Loucy (cell line): ENCODE data around the gene NOTCH1.

ENCODE experiments used
- H2AFZ ChIP-seq: fragments of 200-600 bp; sonication (generic); 2 replicates; pipeline ENCODE4 v1.6.0; 2016; ENCODE audit warnings: antibody characterized with exemption, mild to moderate bottlenecking, low read length, moderate library complexity
- H3F3A ChIP-seq: fragments of 200-600 bp; 2 replicates; pipeline ENCODE4 v1.6.0; 2016; ENCODE audit warnings: antibody characterized with exemption, low read depth, mild to moderate bottlenecking
- H3K27me3 ChIP-seq: fragments of 200-600 bp; sonication (generic); 2 replicates; pipeline ENCODE4 v1.6.1; 2014; ENCODE audit warnings: low read length, mild to moderate bottlenecking; ENCODE audit not compliant: insufficient read depth, poor library complexity, severe bottlenecking
- H3K36me3 ChIP-seq: fragments of 200-600 bp; sonication (generic); 2 replicates; pipeline ENCODE4 v1.6.1; 2016; ENCODE audit warnings: low read length; ENCODE audit not compliant: insufficient read depth
- H3K4me1 ChIP-seq: fragments of 200-600 bp; sonication (generic); 2 replicates; pipeline ENCODE4 v1.5.1; 2014; ENCODE audit warnings: low read length, mild to moderate bottlenecking; ENCODE audit not compliant: insufficient read depth, poor library complexity, severe bottlenecking
- H3K4me2 ChIP-seq: fragments of 200-600 bp; sonication (generic); 2 replicates; pipeline ENCODE4 v1.6.0; 2014; ENCODE audit warnings: antibody characterized with exemption, low read length, low read depth, mild to moderate bottlenecking; ENCODE audit not compliant: poor library complexity, severe bottlenecking
- H3K4me3 ChIP-seq: fragments of 200-600 bp; sonication (generic); 2 replicates; pipeline ENCODE4 v1.5.1; 2014; ENCODE audit warnings: low read length, mild to moderate bottlenecking, mixed read lengths; ENCODE audit not compliant: poor library complexity, severe bottlenecking
- H3K79me2 ChIP-seq: fragments of 200-600 bp; sonication (generic); 2 replicates; pipeline ENCODE4 v1.6.1; 2014; ENCODE audit warnings: low read length; ENCODE audit not compliant: insufficient read depth
- H3K9ac ChIP-seq: fragments of 200-600 bp; sonication (generic); 2 replicates; pipeline ENCODE4 v1.6.0; 2014; ENCODE audit warnings: mild to moderate bottlenecking, low read depth, low read length, moderate library complexity; ENCODE audit not compliant: poor library complexity, severe bottlenecking
- H3K9me2 ChIP-seq: fragments of 200-600 bp; sonication (generic); replicated peaks from 2 replicates; pipeline ENCODE4 v1.6.1; 2016; ENCODE audit warnings: low read depth, low read length, mixed read lengths
- H3K9me3 ChIP-seq: fragments of 200-600 bp; sonication (generic); 2 replicates; pipeline ENCODE4 v1.6.1; 2014; ENCODE audit warnings: mild to moderate bottlenecking, antibody characterized with exemption, low read length, low read depth; ENCODE audit not compliant: insufficient read depth
- H4K20me1 ChIP-seq: fragments of 200-600 bp; sonication (generic); 2 replicates; pipeline ENCODE4 v1.6.0; 2014; ENCODE audit warnings: antibody characterized with exemption, low read length, mild to moderate bottlenecking; ENCODE audit not compliant: insufficient read depth, poor library complexity, severe bottlenecking
- CTCF ChIP-seq: fragments of 200-600 bp; sonication (generic); conservative IDR thresholded peaks from 2 replicates; pipeline ENCODE4 v1.5.1; 2014; ENCODE audit warnings: mild to moderate bottlenecking, antibody characterized with exemption, low read length
- EZH2phosphoT487 ChIP-seq: fragments of 200-600 bp; IDR thresholded peaks from 2 replicates; pipeline ENCODE4 v1.6.1; 2018; ENCODE audit warnings: antibody characterized with exemption, mild to moderate bottlenecking, moderate library complexity, borderline replicate concordance

The NOTCH1 gene

DNA sequence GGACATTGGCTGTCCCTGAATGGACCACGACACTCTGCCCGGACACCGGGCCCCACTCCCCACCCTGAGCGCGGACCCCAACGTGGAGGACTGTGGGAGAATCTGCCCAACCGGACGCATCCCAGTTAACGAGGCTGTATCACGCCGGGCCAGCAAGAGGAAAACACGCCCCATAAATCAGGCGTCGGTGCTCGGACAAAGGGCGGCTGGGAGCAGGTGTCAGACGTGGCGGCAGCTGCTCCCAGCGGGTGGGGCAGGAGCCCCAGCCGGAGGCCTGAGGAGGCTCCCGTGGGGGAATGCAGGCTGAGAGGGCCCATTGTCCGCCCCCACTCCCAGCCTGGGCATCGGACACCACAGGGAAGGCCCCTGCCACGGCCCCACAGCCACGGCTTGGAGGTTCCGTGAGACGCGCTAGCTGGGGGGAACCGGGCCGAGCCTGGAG, 19.2 kb downstream of the NOTCH1 start:
- Histone ChIP-seq H3K27me3 (no peaks in the 10 kb centered on the region), H3K9me3 (no peaks in the 10 kb centered on the region), H4K20me1 (no peaks in the 10 kb centered on the region), H3K4me2 (no peak overlapping the region), H2AFZ (no peak overlapping the region), H3K9me2 (no peaks in the 10 kb centered on the region), H3K4me3 (no peak overlapping the region), H3K79me2 (no peaks in the 10 kb centered on the region; the same call in 1 of the 2 replicates), H3K36me3 (no peaks in the 10 kb centered on the region), H3K9ac (no peak overlapping the region), H3F3A (no peaks in the 10 kb centered on the region), H3K4me1 (peaks cover 10% of the 10 kb centered on the region)
- TF ChIP-seq CTCF (no peak), EZH2phosphoT487 (no peak)

DNA sequence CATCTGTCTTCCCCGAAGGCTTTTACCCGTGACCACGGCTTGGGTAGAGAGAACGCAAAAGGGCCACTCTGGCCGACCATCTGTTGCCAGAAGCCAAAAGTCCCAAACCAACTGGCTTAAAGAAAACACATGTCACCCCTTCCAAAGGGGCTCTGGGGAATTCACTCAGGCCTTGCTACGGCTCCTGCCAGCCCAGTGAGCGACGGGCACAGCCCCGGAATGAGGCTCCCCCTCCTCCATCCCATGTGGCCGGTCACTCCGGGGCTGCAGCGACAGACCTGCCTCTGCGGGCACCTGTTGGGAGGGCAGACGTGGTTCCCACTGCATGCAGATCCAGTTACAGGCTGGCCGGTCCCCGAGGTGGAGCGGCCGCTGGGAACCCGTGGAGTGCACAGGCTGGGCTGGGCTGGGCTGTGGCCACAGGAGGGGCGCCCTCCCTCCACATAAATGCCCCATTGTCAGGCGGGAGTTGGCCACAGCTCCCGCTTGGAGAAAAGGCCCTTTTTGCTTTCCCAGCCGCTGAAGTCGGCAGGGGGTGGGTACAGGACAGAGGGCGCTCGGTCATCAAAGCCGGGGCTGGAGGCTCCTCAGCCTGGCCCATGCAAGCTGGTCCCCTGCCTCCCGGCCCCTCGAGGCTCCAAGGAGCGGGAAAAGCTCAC, 19.9 kb downstream of the NOTCH1 start:
- no peaks in the 10 kb centered on the region for H3K27me3 ChIP-seq
- H3K4me1 ChIP-seq, result peaks cover 10% of the 10 kb centered on the region
- H3K4me2 ChIP-seq, result no peak overlapping the region
- no peak overlapping the region for H3K9ac ChIP-seq
- H2AFZ ChIP-seq, result no peak overlapping the region
- H3K9me2 ChIP-seq, result no peaks in the 10 kb centered on the region
- no peaks in the 10 kb centered on the region; the same call in 1 of the 2 replicates for H3K79me2 ChIP-seq
- no peaks in the 10 kb centered on the region for H4K20me1 ChIP-seq
- H3K4me3 ChIP-seq, result no peak overlapping the region
- H3F3A ChIP-seq, result no peaks in the 10 kb centered on the region
- no peaks in the 10 kb centered on the region for H3K9me3 ChIP-seq
- TF ChIP-seq CTCF, result no peak
- no peak for TF ChIP-seq EZH2phosphoT487
- H3K36me3 ChIP-seq, result no peaks in the 10 kb centered on the region

- Histone ChIP-seq H3K4me3 (no peak overlapping the region), H4K20me1 (no peaks in the 10 kb centered on the region), H3K4me2 (no peak overlapping the region), H3K9me2 (no peaks in the 10 kb centered on the region), H3K79me2 (no peaks in the 10 kb centered on the region), H3K27me3 (no peaks in the 10 kb centered on the region), H3K9ac (no peak overlapping the region), H3F3A (no peaks in the 10 kb centered on the region), H3K4me1 (peaks cover 10% of the 10 kb centered on the region), H2AFZ (no peak overlapping the region), H3K9me3 (no peaks in the 10 kb centered on the region), H3K36me3 (no peaks in the 10 kb centered on the region)
- no peak for TF ChIP-seq CTCF
- TF ChIP-seq EZH2phosphoT487, result no peak
Observed at GRCh38 chr9:136525207-136525606, 20.6 kb downstream of the NOTCH1 start.
